ENCODE results near the gene EML6.

EML6 gene

DNA sequence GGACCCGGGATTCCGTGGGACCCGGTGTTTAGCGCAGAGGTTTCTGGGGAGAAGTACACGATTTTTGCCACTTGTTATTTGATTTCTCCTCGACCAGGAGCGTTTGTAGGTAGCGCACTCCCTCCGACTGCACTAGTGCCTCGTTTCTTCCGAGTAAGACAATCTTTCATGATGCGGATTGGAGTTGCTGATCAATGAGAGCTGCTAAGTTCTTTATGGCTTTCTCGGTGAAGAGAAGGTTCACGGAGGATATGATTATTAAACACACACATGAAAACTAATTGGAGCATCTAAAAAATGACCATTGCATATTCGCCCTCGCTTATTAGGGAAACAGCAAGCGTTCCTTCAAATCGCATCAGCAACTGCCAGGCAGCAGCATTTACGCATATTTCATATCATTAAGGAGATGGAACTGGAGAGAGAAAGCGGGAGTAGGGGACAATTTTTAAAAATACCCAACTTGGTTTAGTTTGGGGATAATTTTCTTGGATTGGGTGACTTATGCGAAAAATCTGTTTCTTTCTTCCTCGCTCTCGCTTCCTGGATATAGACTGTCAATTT lies 616 bp downstream of the EML6 start:
- no peak for ATAC-seq
- H3K27me3 Mint-ChIP-seq: no peaks in the 10 kb centered on the region
- no peaks in the 10 kb centered on the region for H3K36me3 Mint-ChIP-seq
- peak overlapping the region; percentile 96 for H3K4me3 Mint-ChIP-seq
- peaks cover 24% of the 10 kb centered on the region for H3K4me1 Mint-ChIP-seq
- H3K27ac Mint-ChIP-seq: peak overlapping the region; percentile 86
- H3K9me3 Mint-ChIP-seq: no peaks in the 10 kb centered on the region

DNA sequence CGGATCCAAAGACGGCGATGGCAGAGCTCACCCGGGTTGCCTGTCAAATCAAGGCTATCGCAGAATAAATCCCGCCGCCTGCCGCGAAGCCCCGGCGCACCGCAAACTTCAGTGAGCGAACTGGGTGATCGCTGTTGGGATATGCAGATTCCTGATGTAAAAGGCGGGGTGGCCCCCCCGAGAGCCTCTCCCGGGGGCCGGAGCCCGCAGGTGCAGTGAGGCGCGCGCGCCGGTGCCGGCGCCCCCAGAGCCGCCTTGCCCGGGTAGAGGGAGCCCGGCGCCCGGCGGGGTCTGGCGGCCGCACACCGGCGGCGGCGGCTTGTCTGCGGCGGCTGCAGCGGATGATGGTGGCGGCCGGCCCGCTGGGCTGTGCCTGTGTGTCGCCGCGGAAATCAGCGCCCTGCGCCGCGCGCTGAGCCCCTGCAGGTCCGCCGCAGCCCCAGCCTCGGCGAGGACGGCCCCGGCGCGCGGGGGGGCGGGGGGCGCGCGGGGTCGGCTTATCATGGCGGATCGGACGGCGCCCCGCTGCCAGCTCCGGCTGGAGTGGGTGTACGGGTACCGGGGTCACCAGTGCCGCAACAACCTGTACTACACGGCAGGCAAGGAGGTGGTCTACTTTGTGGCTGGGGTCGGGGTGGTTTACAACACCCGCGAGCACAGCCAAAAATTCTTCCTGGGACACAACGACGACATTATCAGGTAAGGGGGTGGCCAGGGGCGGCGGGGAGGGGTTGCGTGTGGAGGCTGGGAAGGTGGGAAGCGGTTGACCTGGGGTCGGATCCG lies 1.3 kb downstream of the EML6 start:
- no peaks in the 10 kb centered on the region for H3K27me3 Mint-ChIP-seq
- no peak for ATAC-seq
- H3K4me1 Mint-ChIP-seq: peaks cover 24% of the 10 kb centered on the region
- H3K36me3 Mint-ChIP-seq: no peaks in the 10 kb centered on the region
- H3K9me3 Mint-ChIP-seq: no peaks in the 10 kb centered on the region
- H3K27ac Mint-ChIP-seq: peak overlapping the region; percentile 86
- peak overlapping the region; percentile 96 for H3K4me3 Mint-ChIP-seq

DNA sequence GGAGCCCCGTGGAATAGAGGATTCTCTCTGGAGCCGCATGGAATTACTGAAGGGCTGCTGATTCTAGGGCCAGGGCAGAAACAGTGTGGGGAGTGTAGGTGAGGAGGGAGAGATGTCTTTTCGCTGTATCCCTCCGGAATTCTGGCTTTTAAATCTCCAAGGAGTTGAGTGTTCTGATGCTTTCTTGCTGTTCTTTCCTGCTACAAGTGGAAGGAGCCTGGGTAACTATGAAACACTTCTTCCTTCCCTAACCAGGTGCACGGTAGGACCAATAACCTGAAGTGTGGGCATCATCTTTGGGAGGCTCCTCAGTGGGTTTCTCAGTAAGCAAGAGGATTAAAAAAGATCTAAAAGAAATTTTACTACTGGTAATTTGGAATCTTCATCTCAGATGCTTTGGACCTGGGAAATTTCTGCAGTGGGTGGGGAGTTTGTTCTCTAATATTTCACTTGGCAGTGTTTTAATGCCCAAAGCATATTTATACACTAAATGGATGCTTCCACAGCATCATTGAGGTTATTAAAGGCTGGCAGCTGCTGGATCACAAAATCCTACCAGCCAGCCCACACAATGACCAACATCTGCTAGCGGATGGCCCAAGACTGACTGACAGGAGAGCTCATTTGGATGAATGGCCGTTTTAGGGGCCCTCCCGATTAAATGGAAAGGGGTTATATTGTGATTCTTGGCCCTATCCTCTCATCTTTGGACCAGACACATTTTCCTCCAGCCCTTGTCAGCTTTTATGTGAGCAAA lies 2.1 kb downstream of the EML6 start:
- H3K36me3 Mint-ChIP-seq: no peaks in the 10 kb centered on the region
- peaks cover 24% of the 10 kb centered on the region for H3K4me1 Mint-ChIP-seq
- peak overlapping the region; percentile 84 for H3K4me3 Mint-ChIP-seq
- ATAC-seq: no peak
- H3K9me3 Mint-ChIP-seq: no peaks in the 10 kb centered on the region
- H3K27me3 Mint-ChIP-seq: no peaks in the 10 kb centered on the region
- H3K27ac Mint-ChIP-seq: peak overlapping the region; percentile 77

DNA sequence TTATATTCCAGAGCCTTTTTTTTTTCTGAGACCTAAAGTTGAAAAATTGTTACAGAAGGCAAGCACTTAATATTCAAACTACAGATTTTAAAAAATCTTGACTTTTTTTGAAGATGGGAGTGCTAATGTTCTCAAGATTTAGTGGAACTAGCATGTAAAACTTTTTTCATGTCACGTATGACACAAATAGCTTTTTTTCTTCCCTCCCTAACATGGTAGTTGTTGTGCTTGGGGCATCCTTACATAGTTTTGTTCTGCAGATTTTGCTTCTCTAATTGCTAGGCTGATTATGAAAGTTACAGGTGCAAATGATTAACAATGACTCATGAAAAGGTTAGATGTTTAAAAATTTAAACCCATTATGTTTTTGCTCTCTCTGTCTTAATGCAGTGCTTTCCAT lies 3.0 kb downstream of the EML6 start:
- Mint-ChIP-seq H3K4me3 (no peak overlapping the region), H3K36me3 (no peaks in the 10 kb centered on the region), H3K27ac (no peak overlapping the region), H3K27me3 (no peaks in the 10 kb centered on the region), H3K9me3 (no peaks in the 10 kb centered on the region), H3K4me1 (peaks cover 24% of the 10 kb centered on the region)
- no peak for ATAC-seq

DNA sequence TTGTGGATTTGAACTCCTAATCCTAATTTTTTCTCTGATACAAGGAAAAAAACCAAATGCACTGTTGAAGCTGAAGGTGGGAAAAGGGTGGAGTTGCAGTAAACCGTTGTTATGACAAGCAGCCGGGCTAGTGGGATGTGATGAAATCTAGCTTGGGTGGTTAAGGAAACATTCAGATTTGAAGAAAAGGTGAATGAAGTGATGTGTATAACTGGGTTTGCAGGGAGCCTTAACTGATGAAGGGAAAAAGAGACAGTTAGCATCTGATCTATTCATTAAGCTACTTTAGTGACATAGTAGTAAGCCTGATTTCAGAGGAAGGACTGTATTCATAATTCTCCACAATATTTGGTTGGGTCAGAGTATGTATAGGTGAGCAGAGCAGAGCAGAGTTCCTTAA lies 3.5 kb downstream of the EML6 start:
- no peak overlapping the region for H3K27ac Mint-ChIP-seq
- H3K27me3 Mint-ChIP-seq: no peaks in the 10 kb centered on the region
- H3K4me1 Mint-ChIP-seq: peaks cover 24% of the 10 kb centered on the region

DNA sequence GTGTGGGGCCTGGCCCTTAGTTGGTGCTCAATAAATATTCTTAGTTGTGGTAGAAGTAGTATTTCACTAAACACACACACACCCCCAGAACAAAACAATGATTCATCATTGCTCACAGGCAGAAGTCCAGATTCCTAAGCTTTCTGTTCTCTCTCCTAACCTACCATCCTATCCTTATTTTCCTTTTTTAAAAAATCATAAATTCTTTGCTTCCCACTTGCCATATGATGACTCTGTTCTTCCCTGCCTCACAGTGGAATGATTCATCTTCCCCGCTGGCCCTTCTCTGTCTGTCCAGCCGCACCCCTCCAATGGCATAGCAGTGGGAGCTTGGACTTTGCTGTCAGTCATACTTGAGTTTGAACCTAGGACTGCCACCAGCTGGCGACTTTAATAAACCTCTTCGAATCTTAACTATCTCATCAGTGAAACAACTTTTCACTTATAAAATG lies 5.2 kb downstream of the EML6 start:
- no peak overlapping the region for H3K27ac Mint-ChIP-seq
- H3K4me3 Mint-ChIP-seq: no peak overlapping the region
- no peaks in the 10 kb centered on the region for H3K36me3 Mint-ChIP-seq
- no peak for ATAC-seq
- no peaks in the 10 kb centered on the region for H3K27me3 Mint-ChIP-seq
- no peaks in the 10 kb centered on the region for H3K9me3 Mint-ChIP-seq
- peaks cover 24% of the 10 kb centered on the region for H3K4me1 Mint-ChIP-seq

More for the DNA sequence above, 3.5 kb downstream of the EML6 start:
- Mint-ChIP-seq H3K9me3 (no peaks in the 10 kb centered on the region), H3K36me3 (no peaks in the 10 kb centered on the region), H3K4me3 (no peak overlapping the region)
- no peak for ATAC-seq

DNA sequence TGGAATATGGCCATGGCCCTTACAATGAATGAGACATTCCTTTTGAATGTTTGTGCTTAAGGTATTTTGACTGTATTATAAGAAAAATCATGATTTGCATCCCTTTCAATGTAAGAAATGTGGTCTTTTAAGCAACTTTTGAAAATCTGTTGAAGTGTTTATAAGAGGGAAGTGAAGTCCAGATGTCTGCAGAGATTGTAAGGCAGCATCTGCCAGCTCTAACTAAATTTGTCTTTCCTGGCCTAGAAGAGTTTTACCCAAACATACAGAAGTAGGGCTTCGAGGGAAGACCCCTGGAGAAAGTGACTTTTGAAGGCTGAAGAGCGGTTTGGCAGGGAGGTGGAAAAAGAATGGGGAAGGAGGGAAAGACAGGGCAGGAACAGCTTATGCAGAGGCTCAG lies 12.2 kb downstream of the EML6 start:
- H3K9me3 Mint-ChIP-seq: no peaks in the 10 kb centered on the region
- peaks cover 10% of the 10 kb centered on the region for H3K4me1 Mint-ChIP-seq
- H3K36me3 Mint-ChIP-seq: no peaks in the 10 kb centered on the region
- H3K4me3 Mint-ChIP-seq: no peak overlapping the region
- no peak for ATAC-seq
- no peaks in the 10 kb centered on the region for H3K27me3 Mint-ChIP-seq
- no peak overlapping the region for H3K27ac Mint-ChIP-seq

DNA sequence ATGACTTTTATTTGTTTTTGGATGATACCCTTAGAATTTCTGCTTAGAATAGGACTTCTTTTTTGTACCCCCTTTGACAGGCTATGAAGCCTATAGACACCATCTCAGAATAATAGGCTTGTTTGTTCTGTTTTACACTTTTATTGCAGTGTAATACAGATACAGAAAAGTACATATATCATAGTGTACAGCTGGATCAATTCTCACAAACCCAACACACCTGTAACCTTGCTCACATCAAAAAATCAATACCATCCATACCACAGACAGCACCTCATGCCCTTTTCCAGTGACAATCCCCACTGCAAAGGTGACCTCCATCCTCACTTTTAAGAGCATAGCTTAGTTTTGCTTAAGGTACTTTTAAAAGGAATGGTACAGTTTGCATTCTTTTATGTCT lies 14.8 kb downstream of the EML6 start:
- no peak for ATAC-seq
- H3K4me3 Mint-ChIP-seq: no peak overlapping the region
- H3K27me3 Mint-ChIP-seq: no peaks in the 10 kb centered on the region
- H3K4me1 Mint-ChIP-seq: peaks cover 10% of the 10 kb centered on the region
- H3K36me3 Mint-ChIP-seq: no peaks in the 10 kb centered on the region
- no peak overlapping the region for H3K27ac Mint-ChIP-seq
- no peaks in the 10 kb centered on the region for H3K9me3 Mint-ChIP-seq

DNA sequence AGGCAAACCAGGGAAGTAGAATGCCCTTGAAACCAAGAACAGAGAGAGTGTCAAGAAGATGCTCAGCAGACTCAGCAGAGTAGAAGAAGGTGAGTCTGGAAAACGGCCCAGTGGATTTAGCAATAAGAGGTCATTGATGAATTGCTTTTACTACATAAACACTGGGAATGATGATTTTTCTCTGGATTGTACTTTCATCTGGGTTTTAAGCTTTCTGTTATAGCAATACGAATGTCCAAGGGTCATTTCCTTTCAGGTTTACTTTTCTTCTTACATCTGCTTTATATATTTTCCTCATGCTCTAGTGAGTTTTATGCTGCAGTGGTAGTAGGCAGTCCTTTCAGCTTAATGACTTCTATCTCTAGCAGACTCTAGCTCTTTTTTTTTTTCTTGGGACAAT lies 16.9 kb downstream of the EML6 start:
- no peak for ATAC-seq
- peaks cover 22% of the 10 kb centered on the region for H3K4me1 Mint-ChIP-seq
- H3K27me3 Mint-ChIP-seq: no peaks in the 10 kb centered on the region
- no peaks in the 10 kb centered on the region for H3K36me3 Mint-ChIP-seq
- H3K27ac Mint-ChIP-seq: no peak overlapping the region
- H3K9me3 Mint-ChIP-seq: no peaks in the 10 kb centered on the region
- H3K4me3 Mint-ChIP-seq: no peak overlapping the region

DNA sequence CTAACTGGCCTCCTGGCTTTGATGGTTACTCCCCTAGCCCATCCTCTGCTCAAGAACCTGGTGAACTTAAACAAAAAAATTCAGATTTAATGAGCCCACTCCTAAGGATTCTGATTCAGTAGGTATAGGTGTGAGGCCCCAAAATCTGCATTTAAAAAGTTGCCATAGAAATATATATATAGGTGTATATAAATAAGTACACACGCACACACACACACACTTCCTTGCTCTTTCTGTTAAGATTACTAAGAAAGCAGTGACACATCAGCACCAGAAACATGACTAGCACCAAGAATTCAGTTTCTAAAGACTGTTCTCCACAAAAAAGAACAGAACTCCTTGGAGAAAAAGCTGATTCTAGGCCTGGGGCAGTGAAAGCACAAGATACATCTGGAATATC lies 17.8 kb downstream of the EML6 start:
- ATAC-seq: no peak
- Mint-ChIP-seq H3K27me3 (no peaks in the 10 kb centered on the region), H3K36me3 (no peaks in the 10 kb centered on the region), H3K27ac (no peak overlapping the region), H3K9me3 (no peaks in the 10 kb centered on the region), H3K4me3 (no peak overlapping the region), H3K4me1 (peaks cover 22% of the 10 kb centered on the region)

DNA sequence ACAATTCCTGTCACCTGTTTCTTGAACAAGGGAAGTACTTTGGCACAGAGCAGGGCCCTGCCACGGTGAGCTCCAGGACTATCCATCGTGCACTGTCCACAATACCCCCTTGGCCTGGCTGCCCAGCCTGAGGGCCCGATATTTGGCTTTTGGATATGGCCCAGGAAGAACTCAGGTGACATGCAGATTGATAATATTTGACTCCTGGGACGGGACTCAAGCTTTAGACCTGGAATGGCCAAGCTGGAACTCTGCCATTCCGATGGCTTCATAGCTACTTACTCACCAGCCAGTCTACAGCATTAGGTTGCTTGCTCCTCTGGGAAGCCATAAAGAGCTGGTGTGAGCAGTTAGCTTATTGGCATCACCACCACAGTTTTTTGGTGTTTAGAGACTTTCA lies 26.6 kb downstream of the EML6 start:
- Mint-ChIP-seq H3K27ac (no peak overlapping the region), H3K4me3 (no peak overlapping the region), H3K4me1 (peaks cover under 1% of the 10 kb centered on the region), H3K36me3 (peaks cover 4% of the 10 kb centered on the region), H3K9me3 (no peaks in the 10 kb centered on the region), H3K27me3 (no peaks in the 10 kb centered on the region)
- no peak for ATAC-seq

DNA sequence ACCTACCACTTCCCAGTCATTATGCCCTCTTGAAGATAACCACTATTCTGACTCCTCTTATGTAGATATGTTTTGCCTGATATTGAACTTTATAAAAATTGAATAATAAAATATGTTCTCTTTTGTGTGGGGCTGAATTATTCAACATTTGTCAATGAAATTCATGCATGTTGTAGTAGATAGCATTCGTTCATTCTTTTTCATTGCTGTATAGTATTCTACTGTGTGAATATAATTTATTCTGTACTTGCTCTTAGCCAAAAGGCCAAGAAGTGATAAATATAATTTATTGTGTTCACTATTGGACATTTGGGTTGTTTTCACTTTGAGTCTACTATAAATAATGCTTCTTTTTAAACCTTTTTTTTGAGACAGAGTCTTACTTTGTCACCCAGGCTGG lies 29.0 kb downstream of the EML6 start:
- H3K4me3 Mint-ChIP-seq: no peak overlapping the region
- H3K9me3 Mint-ChIP-seq: no peaks in the 10 kb centered on the region
- ATAC-seq: no peak
- peaks cover 24% of the 10 kb centered on the region for H3K4me1 Mint-ChIP-seq
- H3K27ac Mint-ChIP-seq: no peak overlapping the region
- peaks cover 4% of the 10 kb centered on the region for H3K36me3 Mint-ChIP-seq
- H3K27me3 Mint-ChIP-seq: no peaks in the 10 kb centered on the region

DNA sequence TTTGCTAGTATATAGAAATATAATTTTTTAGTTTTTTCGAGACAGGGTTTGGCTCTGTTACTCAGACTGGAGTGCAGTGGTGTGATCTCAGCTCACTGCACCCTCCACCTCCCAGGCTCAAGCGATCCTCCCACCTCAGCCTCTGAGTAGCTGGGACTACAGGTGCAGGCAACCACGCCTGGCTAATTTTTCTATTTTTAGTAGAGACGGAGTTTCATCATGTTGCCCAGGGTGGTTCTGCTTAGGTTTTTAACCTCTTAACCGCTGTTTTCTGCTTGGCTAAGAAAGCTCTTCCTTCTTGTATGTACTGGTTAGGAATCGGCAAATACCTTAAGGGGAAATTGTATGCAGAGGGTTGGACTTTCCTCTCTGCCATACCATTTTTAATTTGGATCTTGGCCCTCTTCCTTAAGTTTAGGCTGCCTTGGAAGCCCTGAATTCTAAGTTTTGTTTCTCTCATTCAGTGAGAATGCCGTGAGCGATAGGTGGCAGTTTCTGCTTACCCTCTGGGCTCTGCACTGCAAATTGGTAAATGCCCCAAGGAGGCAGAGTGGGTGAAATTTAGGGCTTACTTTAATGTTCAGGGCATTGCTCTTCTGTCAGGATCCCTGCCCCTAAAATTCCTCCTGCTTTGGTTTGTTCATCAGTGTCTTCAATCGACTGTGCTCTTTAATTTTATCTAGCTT lies 32.3 kb downstream of the EML6 start:
- peaks cover 4% of the 10 kb centered on the region for H3K36me3 Mint-ChIP-seq
- no peaks in the 10 kb centered on the region for H3K27me3 Mint-ChIP-seq
- peak overlapping the region; percentile 73 for H3K4me3 Mint-ChIP-seq
- peak; percentile 82 for ATAC-seq
- H3K27ac Mint-ChIP-seq: peak overlapping the region; percentile 93
- peaks cover 49% of the 10 kb centered on the region for H3K4me1 Mint-ChIP-seq
- H3K9me3 Mint-ChIP-seq: no peaks in the 10 kb centered on the region

DNA sequence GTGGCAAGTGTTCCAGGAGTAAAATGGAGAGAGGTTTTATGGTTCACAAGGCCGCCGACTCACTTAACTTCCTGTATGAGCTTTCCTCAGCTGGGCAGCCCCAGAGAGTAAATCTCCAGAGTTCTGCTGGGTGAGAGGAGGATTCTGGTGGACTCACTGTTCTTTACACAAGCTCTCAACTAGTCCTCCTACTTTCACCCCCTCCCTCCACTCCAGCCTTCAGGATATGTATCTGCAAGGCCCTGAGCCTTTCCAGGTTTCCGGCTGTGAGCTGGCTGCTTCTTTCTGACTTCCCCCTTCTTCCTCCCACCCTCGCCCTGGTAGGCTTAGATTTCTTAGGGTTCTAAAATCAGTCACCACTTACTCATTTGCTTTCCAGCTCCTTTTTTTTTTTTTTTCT lies 34.0 kb downstream of the EML6 start:
- peak overlapping the region; percentile 93 for H3K27ac Mint-ChIP-seq
- H3K4me3 Mint-ChIP-seq: peak overlapping the region; percentile 77
- peaks cover 4% of the 10 kb centered on the region for H3K36me3 Mint-ChIP-seq
- H3K4me1 Mint-ChIP-seq: peaks cover 49% of the 10 kb centered on the region
- ATAC-seq: peak; percentile 82
- no peaks in the 10 kb centered on the region for H3K27me3 Mint-ChIP-seq
- H3K9me3 Mint-ChIP-seq: no peaks in the 10 kb centered on the region

DNA sequence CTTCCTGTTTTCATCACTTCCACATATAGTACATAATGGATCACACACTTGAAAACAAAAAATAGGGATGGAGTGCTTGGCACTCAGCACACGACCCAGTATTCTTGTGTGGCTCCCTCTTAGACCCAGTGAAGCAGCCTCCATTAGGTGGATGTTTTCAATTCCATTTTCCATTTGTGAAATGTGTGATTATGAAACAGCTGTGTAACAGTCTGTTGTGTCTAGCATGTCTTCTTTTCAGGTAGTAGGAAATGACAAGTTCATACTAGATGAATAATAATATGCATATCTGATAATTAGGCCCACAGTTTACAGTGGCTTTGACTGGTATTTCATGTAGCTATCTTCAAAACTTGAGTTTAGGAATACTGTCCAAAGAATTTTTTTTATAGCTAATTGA lies 35.5 kb downstream of the EML6 start:
- no peak overlapping the region for H3K4me3 Mint-ChIP-seq
- no peaks in the 10 kb centered on the region for H3K9me3 Mint-ChIP-seq
- no peak for ATAC-seq
- H3K36me3 Mint-ChIP-seq: no peaks in the 10 kb centered on the region
- peak overlapping the region; percentile 93 for H3K27ac Mint-ChIP-seq
- no peaks in the 10 kb centered on the region for H3K27me3 Mint-ChIP-seq
- peaks cover 49% of the 10 kb centered on the region for H3K4me1 Mint-ChIP-seq
